Sigmoid colon (tissue), 4 donors: ENCODE results near the gene CTBP2.

ENCODE experiments used
- POLR2AphosphoS5 ChIP-seq, 4 donors: sonication (generic); formaldehyde crosslinking; IDR thresholded peaks; one replicate each; pipeline ENCODE4 v1.6.1; 2017; ENCODE audit warnings: antibody characterized with exemption in 4 of 4
- TF ChIP-seq, protein P1 (sequence below), 4 experiments: fragments of 450-650 bp in 3 of 4; fragments of 200-600 bp in 1 of 4; IDR thresholded peaks; one replicate each; pipeline ENCODE4 v1.5.1; 2016 to 2019; ENCODE audit warnings: antibody characterized with exemption in 4 of 4, mild to moderate bottlenecking in 3 of 4, moderate library complexity in 2 of 4

DNA sequence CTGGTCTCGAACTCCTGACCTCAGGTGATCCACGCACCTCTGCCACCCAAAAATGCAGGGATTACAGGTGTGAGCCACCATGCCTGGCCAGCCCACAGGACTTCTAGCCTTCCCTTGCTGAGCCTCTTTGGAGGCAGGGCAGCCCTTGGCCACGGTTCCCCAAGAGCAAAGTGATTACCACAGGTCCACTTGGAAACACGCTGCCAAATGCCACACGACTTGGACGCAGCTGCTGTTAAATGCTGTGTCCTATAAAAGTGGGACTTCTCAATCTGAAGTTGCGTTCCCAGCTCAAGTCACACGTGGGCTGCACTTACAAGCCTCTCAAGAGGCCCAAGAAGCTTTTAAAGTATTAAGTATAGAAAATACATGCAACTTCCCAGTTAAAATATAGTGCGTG is 30.1 kb downstream of the CTBP2 start:
- TF ChIP-seq, protein P1, sequence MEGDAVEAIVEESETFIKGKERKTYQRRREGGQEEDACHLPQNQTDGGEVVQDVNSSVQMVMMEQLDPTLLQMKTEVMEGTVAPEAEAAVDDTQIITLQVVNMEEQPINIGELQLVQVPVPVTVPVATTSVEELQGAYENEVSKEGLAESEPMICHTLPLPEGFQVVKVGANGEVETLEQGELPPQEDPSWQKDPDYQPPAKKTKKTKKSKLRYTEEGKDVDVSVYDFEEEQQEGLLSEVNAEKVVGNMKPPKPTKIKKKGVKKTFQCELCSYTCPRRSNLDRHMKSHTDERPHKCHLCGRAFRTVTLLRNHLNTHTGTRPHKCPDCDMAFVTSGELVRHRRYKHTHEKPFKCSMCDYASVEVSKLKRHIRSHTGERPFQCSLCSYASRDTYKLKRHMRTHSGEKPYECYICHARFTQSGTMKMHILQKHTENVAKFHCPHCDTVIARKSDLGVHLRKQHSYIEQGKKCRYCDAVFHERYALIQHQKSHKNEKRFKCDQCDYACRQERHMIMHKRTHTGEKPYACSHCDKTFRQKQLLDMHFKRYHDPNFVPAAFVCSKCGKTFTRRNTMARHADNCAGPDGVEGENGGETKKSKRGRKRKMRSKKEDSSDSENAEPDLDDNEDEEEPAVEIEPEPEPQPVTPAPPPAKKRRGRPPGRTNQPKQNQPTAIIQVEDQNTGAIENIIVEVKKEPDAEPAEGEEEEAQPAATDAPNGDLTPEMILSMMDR (IDR thresholded peaks at IDR 0.05), result no peak
- TF ChIP-seq POLR2AphosphoS5 (IDR thresholded peaks at IDR 0.05), result no peak
